Measurements from ENCODE around the gene RABGGTA.
A peak's percentile ranks its signal among the peaks of the same experiment; 100 is the strongest.

The RABGGTA gene

DNA sequence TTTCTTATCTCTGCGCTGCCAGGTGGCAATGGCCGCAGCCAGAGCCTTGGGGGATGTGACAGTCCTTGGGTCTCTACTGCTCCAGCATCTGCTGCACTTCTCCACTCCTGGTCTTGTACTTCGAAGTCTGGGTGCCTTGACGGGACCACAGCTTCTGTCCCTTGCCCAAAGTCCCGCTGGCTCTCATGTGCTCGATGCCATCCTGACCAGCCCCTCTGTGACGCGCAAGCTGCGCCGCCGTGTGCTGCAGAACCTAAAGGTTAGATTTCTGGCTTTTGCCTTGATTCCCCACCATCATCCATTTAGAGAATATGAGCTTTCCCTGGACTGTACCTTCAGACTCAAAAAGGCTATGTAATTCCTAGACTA lies 32.6 kb upstream of the RABGGTA start:
- DNase-seq (ENCODE audit: low read depth), result no peak

- DNase-seq (ENCODE audit: low read depth), result no peak
Measured at GRCh38 chr14:24300326-24300980, 29.1 kb upstream of the RABGGTA start.

- DNase-seq (ENCODE audit: low read depth), result no peak
Measured at GRCh38 chr14:24299255-24300191, 28.1 kb upstream of the RABGGTA start, which contains the start of the genes DHRS1 and NOP9. TSS of gene DHRS1 (minus strand) at chr14:24299780. CDS start at chr14:24299106, 674 bp downstream. TSS of gene NOP9 (plus strand) at chr14:24299850. CDS start at chr14:24299955, 105 bp downstream.

DNA sequence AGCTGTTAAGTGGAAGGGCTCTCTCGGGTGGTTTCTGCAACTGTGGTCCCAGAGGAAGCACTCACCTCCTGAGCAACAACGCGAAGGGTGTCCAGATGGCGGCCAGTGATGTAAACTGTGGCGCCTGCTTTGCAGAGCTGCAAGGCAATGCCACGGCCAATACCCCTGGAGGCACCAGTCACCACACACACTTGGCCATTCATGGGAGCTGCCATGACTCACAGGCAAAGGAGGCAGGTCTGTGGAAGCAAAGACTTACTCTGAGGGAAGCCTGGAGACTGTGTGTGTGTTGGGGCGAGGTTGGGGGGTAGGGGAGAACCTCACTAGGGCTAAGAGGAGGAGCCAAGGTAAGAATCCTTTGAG lies 27.5 kb upstream of the RABGGTA start:
- DNase-seq (ENCODE audit: low read depth), result peak; percentile 36

DNA sequence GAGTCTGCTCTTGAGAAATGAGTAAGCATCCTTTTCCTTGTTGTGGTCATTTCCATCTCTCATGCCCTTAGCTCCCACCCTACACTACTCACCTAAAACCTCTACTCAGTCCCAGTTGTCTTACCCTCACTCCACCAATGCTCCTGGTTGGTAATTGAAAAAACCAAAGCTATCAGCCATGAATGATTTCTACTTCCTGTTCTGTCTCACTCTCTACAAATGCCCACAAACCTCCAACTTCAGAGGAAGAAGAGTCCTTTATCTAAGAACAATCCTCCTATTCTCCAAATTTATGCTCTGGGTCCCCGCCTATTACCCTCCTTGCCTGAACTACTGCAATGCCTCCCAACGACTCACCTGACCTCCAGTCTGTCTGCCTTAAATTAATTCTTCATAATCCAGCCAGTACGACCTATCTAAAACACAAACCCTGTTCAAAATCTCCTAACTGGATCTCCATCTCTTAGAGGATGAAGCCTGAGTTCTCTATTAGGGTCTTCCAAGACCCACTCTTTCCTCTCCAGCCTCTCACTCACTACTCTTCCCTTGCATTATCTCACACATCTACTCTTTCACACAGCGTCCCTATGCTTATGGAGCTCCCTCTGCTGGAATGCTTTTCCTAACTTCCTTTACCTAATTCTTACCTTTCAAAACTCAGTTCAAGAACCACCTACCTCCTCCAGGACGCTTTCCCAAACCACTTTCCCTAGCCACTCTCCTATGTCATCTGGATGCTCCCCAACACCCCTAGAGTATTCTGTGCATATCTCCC lies 26.0 kb upstream of the RABGGTA start:
- no peak for DNase-seq (ENCODE audit: low read depth)

- DNase-seq (ENCODE audit: low read depth), result peak; percentile 62
Measured at GRCh38 chr14:24296341-24297157, 25.2 kb upstream of the RABGGTA start.

GRCh38 chr14:24293525-24293924 lies 22.1 kb upstream of the RABGGTA start:
- no peak for DNase-seq (ENCODE audit: low read depth)

DNA sequence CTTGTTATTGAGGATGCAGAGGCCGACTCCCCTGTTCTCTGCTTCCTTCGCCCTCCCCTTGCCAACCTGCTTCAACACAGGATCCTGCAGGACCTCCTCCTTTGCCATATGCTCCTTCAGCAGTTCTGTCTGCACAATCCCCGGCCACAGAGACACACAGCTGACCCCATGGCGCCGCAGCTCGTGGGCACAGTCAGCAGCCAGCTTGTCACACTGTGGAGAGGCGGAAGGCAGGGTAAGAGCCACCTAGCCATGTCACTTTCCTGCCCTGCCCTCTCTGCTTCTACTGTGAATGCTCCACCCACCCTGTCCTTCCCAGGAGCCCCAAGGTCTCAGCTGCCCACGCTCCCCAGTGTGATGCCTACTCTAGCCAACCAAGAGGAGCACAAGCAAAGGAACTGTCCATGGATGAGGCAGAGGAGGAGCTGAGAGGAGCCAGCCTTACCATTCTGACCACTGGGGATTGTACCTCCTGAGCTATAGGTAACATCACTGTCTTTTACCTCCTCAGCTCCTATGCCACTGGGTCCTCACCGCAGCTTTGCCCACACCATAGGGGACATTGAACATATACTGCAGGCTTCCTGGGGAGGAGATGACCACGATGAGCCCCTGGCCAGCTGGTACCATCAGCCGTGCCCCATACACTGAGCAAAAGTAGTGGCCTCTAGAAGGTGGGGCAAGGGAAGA lies 20.9 kb upstream of the RABGGTA start:
- no peak for DNase-seq (ENCODE audit: low read depth)

DNA sequence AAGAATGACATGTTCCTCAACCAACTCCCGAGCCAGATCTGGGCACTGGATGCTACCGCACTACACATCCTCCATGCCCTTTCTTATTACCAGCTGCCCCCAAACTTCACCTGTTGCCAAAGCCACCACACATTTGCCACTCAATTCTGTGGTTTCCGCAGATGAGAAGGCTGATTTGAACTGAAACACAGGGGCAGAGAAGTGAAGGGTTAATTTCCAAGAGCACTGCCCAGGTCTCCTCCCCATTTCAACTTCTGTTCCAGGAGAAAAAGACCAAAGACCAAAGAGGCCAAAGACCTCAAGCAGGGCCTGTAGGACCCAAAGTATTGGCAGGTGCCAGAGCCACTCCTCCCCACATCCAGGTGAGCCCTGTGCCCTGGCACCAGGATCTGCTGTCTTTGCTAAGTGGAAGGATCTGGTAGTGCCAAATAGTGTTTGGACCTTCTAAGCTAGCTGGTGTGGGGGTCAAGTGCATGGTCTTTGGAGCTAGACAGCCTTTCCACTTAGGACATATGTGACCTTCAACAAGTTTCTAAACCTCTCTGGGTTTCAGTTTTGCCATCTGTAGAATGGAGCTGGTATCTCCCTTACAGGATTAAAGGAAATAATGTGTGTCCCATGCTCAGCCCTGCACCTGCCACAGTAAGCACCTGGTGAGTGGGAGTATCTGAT lies 20.2 kb upstream of the RABGGTA start:
- no peak for DNase-seq (ENCODE audit: low read depth)

DNA sequence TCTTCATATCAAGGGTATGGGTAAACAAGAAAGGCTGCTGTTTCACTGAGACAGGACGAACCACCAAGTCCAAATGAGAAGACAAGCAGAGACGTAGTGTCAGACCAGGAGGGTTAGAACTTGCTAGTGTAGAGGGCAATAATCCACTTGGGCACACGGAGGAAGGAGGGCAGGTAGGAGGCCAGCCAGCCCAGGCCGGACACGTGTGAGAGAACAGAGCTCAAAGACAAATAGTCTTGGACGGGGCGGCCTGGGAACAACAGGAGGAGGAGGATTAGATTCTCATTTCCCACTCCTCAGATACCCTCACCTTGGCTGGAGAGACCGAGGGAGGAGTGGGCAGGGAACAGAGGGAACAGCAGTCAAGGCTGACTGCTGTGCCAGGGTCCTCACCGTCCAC lies 19.3 kb upstream of the RABGGTA start:
- no peak for DNase-seq (ENCODE audit: low read depth)

DNA sequence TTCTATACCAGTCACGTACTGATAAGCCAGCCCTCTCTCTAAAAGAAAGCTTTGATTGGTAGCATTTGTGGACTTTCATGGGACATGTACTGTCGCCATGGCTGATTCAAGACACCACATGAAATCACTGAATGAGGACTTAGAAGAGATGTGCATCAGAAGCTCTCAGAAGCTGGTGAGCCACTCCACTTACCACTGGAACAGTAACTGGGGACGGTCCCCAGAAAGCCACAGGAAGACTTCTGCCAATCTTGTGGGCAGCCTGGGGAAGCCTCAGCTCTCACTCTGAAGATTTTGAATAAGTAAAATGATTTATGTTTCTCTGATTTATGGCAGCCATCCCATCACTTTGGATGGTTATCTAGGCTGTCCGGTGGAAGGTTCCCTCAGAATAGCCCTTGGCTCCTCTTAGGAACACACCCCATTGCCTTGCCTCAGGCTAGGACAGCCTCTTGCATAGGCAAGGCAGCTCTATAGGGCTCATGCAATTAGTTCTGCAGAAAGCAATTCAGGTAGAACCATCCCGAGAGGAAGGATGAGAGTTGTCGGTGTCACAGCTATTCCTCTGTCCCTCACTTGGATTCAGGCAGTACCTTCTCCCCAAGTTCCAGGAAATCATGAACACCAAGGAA lies 18.4 kb upstream of the RABGGTA start:
- DNase-seq (ENCODE audit: low read depth), result no peak

DNA sequence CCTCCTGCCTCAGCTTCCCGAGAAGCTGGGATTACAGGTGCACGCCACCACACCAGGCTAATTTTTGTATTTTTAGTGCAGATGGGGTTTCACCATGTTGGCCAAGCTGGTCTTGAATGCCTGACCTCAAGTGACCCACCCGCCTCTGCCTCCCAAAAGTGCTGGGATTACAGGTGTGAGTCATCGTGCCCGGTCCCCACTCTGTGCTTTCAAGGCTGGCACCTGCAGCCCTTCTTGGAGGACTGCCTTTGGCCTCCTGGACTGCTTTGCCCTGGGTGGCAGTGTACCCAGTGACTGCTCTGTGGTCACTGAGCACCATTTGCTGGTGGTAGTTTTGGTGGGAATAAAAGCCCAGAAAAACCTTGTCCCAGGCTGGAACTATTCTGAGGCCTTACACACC lies 15.6 kb upstream of the RABGGTA start:
- no peak for DNase-seq (ENCODE audit: low read depth)

GRCh38 chr14:24285351-24285750 lies 14.0 kb upstream of the RABGGTA start:
- DNase-seq (ENCODE audit: low read depth), result no peak

GRCh38 chr14:24284501-24285035 lies 13.2 kb upstream of the RABGGTA start:
- DNase-seq (ENCODE audit: low read depth), result no peak

DNA sequence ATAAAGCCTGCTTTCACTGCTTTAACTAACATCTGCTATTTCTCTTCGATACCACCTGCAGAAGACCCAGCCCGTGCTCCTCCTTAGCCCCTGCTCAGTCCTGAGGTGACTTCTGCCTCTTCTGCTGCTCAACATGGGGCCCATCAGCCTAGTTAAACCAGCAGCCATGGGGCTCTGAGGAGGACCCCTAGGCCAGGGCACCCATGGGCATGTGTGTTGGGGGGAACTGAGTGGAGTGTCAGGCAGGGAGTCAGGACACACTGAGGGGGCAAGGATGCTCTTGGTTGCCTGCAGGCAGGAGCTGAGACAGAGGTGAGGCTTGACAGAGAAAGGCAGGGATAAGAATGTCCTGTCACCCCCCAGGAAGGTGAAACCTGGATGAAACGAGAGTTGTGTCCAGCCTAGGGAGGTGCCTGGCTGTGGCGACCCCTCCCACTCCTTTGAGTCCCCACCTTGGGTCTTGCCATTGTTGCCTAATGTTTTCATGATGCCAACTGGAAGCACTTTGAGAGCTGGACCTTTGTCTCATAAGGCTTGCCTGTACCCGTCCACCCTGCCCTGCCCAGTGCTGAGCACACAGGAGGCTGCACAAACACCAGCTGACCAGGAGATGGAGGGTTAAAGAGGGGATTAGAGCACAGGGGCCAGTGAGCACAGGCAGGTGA lies 12.5 kb upstream of the RABGGTA start:
- no peak for DNase-seq (ENCODE audit: low read depth)

DNA sequence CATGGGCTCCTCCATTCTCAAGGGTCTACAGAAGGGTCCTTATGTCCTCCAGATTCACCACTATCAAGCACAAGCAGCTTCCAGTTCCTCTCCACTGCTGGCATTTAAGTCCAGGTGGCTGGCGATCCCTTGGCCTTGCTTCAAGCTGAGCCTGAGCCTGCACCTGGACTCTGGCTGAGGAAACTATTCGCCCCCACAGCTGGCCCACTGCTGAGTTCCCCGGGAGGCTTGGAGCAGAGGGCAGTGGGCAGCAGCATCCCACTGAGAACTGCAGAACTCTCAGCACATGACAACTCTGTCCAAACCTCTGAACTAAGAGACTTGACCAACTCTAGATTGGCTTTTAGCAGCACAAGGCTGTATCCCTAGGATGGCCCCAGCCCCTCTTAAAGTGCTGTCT lies 11.3 kb upstream of the RABGGTA start:
- no peak for DNase-seq (ENCODE audit: low read depth)

DNA sequence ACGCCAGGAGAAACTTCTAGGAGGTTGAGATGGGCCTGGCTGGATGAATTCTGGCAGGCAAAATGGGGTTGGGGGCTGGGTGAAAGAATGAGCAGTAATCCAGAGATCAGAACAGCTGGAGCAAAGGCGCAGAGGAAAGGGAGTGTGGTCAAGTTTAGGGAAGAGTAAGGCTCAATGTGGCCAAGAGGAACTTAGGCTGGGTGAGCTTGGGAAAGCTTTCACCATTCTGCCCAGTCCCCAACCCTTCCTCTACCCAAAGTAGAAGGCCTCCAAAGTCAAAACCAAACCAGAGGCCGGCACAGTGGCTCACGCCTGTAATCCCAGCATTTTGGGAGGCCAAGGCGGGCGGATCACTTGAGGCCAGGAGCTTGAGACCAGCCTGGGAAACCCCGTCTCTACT lies 10.2 kb upstream of the RABGGTA start:
- no peak for DNase-seq (ENCODE audit: low read depth)

DNA sequence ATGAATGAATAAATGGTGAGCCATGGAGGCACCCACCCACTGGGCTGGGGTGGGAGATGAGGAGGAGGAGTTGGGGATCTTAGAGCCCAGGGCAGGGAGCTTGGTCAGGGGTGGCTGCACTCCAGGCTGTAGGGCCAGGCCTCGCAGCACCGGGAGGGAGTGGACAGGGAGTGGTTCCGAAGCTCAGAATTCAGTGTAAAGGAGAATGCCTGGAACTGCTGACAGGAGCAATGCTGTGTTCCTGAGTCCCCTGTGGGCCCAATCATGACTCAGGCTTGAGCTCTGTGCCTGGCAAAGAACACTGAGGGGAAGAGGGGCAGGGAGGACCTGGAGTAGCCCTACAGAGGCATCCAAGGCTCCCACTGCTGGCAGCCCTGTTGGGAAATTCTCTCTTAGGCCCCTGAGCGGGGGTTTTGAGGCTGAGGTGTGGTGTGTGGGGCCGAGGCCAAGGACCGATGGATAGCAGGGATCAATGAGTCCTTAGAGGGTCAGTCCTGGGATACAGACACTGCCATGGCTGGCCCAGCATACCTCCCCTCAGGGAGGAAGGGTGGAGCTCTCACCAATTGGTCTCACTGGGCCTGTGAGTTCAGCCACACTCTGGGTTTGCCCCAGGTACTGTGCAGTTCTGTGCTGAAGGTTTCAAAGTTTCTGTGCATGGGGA lies 9.5 kb upstream of the RABGGTA start:
- no peak for DNase-seq (ENCODE audit: low read depth)

Data from GM04503 (cell line).